ENCODE measurements around the gene BRIP1.
"Not testable (repeated sequence)": the region's sequence is repeated elsewhere in the genome, so short reads cannot be mapped to it uniquely, and the experiment has no call there.

DNA sequence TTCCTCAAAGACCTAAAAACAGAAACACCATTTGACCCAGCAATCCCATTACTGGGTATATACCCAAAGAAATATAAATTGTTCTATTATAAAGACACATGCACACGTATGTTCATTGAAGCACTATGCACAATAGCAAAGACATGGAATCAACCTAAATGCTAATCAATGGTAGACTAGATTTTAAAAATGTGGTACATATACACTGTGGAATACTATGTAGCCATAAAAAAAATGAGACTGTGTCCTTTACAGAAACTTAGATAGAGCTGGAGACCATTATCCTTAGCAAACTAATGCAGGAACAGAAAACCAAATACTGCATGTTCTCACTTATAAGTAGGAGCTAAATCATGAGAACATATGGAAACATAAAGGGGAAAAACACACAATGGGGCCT lies 36.5 kb downstream of the BRIP1 start:
- TF ChIP-seq NANOG (IDR thresholded peaks at IDR 0.05; ENCODE audit: borderline replicate concordance); CTCF (conservative IDR thresholded peaks at IDR 0.05; ENCODE audit: low read depth in 2 of 2): not testable (repeated sequence)

Measured in GM23338 (cell line).